Loucy (cell line): ENCODE data around the gene MAP4K2.
A peak's percentile ranks its signal among the peaks of the same experiment; 100 is the strongest.

Experiments
- H2AFZ ChIP-seq: fragments of 200-600 bp; sonication (generic); 2 replicates; pipeline ENCODE4 v1.6.0; 2016; ENCODE audit warnings: antibody characterized with exemption, mild to moderate bottlenecking, low read length, moderate library complexity
- H3F3A ChIP-seq: fragments of 200-600 bp; 2 replicates; pipeline ENCODE4 v1.6.0; 2016; ENCODE audit warnings: antibody characterized with exemption, low read depth, mild to moderate bottlenecking
- H3K27me3 ChIP-seq: fragments of 200-600 bp; sonication (generic); 2 replicates; pipeline ENCODE4 v1.6.1; 2014; ENCODE audit warnings: low read length, mild to moderate bottlenecking; ENCODE audit not compliant: insufficient read depth, poor library complexity, severe bottlenecking
- H3K36me3 ChIP-seq: fragments of 200-600 bp; sonication (generic); 2 replicates; pipeline ENCODE4 v1.6.1; 2016; ENCODE audit warnings: low read length; ENCODE audit not compliant: insufficient read depth
- H3K4me1 ChIP-seq: fragments of 200-600 bp; sonication (generic); 2 replicates; pipeline ENCODE4 v1.5.1; 2014; ENCODE audit warnings: low read length, mild to moderate bottlenecking; ENCODE audit not compliant: insufficient read depth, poor library complexity, severe bottlenecking
- H3K4me2 ChIP-seq: fragments of 200-600 bp; sonication (generic); 2 replicates; pipeline ENCODE4 v1.6.0; 2014; ENCODE audit warnings: antibody characterized with exemption, low read length, low read depth, mild to moderate bottlenecking; ENCODE audit not compliant: poor library complexity, severe bottlenecking
- H3K4me3 ChIP-seq: fragments of 200-600 bp; sonication (generic); 2 replicates; pipeline ENCODE4 v1.5.1; 2014; ENCODE audit warnings: low read length, mild to moderate bottlenecking, mixed read lengths; ENCODE audit not compliant: poor library complexity, severe bottlenecking
- H3K79me2 ChIP-seq: fragments of 200-600 bp; sonication (generic); 2 replicates; pipeline ENCODE4 v1.6.1; 2014; ENCODE audit warnings: low read length; ENCODE audit not compliant: insufficient read depth
- H3K9ac ChIP-seq: fragments of 200-600 bp; sonication (generic); 2 replicates; pipeline ENCODE4 v1.6.0; 2014; ENCODE audit warnings: mild to moderate bottlenecking, low read depth, low read length, moderate library complexity; ENCODE audit not compliant: poor library complexity, severe bottlenecking
- H3K9me2 ChIP-seq: fragments of 200-600 bp; sonication (generic); replicated peaks from 2 replicates; pipeline ENCODE4 v1.6.1; 2016; ENCODE audit warnings: low read depth, low read length, mixed read lengths
- H3K9me3 ChIP-seq: fragments of 200-600 bp; sonication (generic); 2 replicates; pipeline ENCODE4 v1.6.1; 2014; ENCODE audit warnings: mild to moderate bottlenecking, antibody characterized with exemption, low read length, low read depth; ENCODE audit not compliant: insufficient read depth
- H4K20me1 ChIP-seq: fragments of 200-600 bp; sonication (generic); 2 replicates; pipeline ENCODE4 v1.6.0; 2014; ENCODE audit warnings: antibody characterized with exemption, low read length, mild to moderate bottlenecking; ENCODE audit not compliant: insufficient read depth, poor library complexity, severe bottlenecking
- EZH2phosphoT487 ChIP-seq: fragments of 200-600 bp; IDR thresholded peaks from 2 replicates; pipeline ENCODE4 v1.6.1; 2018; ENCODE audit warnings: antibody characterized with exemption, mild to moderate bottlenecking, moderate library complexity, borderline replicate concordance
- TF ChIP-seq, protein P1 (sequence below): fragments of 200-600 bp; sonication (generic); conservative IDR thresholded peaks from 2 replicates; pipeline ENCODE4 v1.5.1; 2014; ENCODE audit warnings: mild to moderate bottlenecking, antibody characterized with exemption, low read length

The MAP4K2 gene

DNA sequence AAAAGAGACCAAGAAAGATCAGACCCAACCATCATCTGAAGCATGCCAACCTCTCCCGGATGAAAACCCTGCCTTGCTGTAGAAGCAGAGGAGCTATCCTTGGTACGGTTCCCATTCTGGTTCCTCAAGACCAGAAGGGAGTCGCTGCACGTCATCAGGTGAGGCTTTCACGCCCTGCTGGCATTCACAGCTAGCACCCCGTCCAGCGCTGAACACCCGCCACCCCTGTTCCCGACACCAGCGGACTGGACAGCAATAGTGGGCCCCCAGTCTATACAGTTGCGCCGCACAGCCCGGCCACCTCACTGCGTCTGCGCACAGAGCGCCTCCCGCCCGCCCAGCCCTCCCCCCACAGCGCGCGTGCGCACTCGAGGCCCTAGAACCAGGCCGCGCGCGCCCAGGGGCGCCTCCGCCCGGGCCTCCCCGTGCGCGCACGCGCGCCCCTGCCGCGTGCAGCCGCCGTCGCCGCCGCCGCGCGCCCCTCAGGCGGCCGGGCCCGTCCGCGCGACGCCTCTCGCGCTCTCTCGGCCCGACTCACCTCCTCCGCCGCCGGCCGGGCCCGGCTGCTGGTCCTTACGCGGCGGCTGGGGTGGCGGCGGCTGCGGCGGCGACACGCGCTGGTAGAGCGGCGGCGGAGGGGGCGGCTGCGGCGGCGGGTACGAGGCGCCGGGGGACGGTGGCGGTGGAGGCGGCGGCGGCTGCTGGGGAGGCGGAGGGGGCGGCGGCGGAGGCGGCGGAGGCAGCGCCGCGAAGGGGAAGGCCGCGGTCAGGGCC is 25.4 kb downstream of the MAP4K2 start:
- peaks cover 49% of the 10 kb centered on the region for H4K20me1 ChIP-seq

DNA sequence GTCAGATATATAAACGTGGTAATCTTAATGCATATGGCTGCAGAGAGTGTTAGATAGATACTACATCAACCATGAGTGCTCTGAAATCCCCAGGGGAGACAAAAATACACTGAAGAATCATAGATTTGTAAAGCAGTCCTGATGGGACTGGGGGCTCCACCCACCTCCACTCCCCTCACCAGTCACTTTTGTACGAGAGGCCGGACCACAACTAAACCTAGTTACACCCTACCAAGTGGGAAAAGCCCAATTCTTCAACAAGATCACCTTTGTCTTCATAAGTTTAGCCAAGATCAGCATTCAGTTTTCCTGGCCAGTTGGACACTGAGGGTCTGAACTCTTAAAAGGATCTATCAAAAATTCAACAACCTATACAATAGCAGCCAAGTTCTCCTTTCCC is 26.1 kb downstream of the MAP4K2 start:
- no peak for TF ChIP-seq EZH2phosphoT487
- TF ChIP-seq, protein P1, sequence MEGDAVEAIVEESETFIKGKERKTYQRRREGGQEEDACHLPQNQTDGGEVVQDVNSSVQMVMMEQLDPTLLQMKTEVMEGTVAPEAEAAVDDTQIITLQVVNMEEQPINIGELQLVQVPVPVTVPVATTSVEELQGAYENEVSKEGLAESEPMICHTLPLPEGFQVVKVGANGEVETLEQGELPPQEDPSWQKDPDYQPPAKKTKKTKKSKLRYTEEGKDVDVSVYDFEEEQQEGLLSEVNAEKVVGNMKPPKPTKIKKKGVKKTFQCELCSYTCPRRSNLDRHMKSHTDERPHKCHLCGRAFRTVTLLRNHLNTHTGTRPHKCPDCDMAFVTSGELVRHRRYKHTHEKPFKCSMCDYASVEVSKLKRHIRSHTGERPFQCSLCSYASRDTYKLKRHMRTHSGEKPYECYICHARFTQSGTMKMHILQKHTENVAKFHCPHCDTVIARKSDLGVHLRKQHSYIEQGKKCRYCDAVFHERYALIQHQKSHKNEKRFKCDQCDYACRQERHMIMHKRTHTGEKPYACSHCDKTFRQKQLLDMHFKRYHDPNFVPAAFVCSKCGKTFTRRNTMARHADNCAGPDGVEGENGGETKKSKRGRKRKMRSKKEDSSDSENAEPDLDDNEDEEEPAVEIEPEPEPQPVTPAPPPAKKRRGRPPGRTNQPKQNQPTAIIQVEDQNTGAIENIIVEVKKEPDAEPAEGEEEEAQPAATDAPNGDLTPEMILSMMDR = no peak
- Histone ChIP-seq H2AFZ (no peak overlapping the region), H3K4me1 (peaks cover 64% of the 10 kb centered on the region), H3K9ac (peak overlapping the region; percentile 80), H3K27me3 (no peaks in the 10 kb centered on the region), H3K4me2 (peak overlapping the region; percentile 92), H3K4me3 (peak overlapping the region; percentile 91), H3K36me3 (peaks cover 54% of the 10 kb centered on the region), H3K9me3 (no peaks in the 10 kb centered on the region), H3K79me2 (peaks cover 68% of the 10 kb centered on the region), H4K20me1 (peaks cover 56% of the 10 kb centered on the region), H3K9me2 (no peaks in the 10 kb centered on the region), H3F3A (peaks cover 19% of the 10 kb centered on the region; the same call in 1 of the 2 replicates)

More for the DNA sequence above, 25.4 kb downstream of the MAP4K2 start:
- Histone ChIP-seq H3K79me2 (peaks cover 61% of the 10 kb centered on the region), H3F3A (peaks cover 14% of the 10 kb centered on the region; the same call in 1 of the 2 replicates), H3K4me2 (peak overlapping the region; percentile 92), H3K27me3 (no peaks in the 10 kb centered on the region), H3K4me1 (peaks cover 57% of the 10 kb centered on the region), H3K9ac (peak overlapping the region; percentile 93), H3K9me3 (no peaks in the 10 kb centered on the region), H3K36me3 (peaks cover 46% of the 10 kb centered on the region), H2AFZ (no peak overlapping the region), H3K4me3 (peak overlapping the region; percentile 91), H3K9me2 (no peaks in the 10 kb centered on the region)
- TF ChIP-seq, protein P1 = no peak
- no peak for TF ChIP-seq EZH2phosphoT487

DNA sequence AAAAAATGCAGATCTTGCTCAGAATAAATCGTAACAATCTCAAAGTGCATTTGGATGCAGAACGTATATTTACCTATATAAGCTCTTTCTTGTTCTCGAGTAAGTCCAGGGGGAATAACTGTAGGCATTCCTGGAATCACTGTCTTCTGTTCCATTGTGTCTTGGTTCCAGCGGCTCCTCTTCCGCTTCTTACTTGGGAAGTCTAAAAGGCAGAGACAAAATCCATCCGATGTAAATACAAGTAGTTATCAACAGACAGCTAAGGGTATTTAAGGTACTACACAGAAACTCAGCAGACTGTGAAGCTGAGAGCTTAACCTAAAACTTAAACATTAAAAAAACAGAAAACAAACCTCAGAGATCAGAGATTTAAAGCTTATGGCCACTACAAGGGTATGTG is 26.6 kb downstream of the MAP4K2 start:
- H3K9me3 ChIP-seq = no peaks in the 10 kb centered on the region
- no peak for TF ChIP-seq EZH2phosphoT487
- TF ChIP-seq, protein P1 = no peak
- no peaks in the 10 kb centered on the region for H3K9me2 ChIP-seq
- peaks cover 61% of the 10 kb centered on the region for H4K20me1 ChIP-seq
- H3K79me2 ChIP-seq = peaks cover 73% of the 10 kb centered on the region
- peak overlapping the region; percentile 91 for H3K4me3 ChIP-seq
- peaks cover 58% of the 10 kb centered on the region for H3K36me3 ChIP-seq
- H3K4me2 ChIP-seq = peak overlapping the region; percentile 92
- no peaks in the 10 kb centered on the region for H3K27me3 ChIP-seq
- H3F3A ChIP-seq = peaks cover 21% of the 10 kb centered on the region; the same call in 1 of the 2 replicates
- peak overlapping the region; percentile 80 for H3K9ac ChIP-seq
- H2AFZ ChIP-seq = no peak overlapping the region
- peaks cover 69% of the 10 kb centered on the region for H3K4me1 ChIP-seq
